ENCODE data around the gene GTF2IRD1.

DNA sequence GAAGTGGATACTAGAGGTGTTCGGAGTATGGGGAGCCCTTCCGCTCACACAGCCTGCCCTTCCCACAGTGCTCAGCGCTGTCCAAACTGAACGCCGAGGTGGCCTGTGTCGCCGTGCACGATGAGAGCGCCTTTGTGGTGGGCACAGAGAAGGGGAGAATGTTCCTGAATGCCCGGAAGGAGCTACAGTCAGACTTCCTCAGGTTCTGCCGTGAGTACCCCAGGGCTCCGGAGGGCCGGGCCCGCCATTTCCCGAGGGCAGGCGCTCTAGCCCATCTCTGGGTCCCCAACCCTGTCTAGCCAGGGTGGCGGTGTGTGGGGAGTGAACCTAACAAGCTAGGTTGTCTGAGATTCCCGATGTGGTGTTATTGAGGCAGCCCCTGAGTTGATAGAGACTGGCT lies 59.1 kb downstream of the GTF2IRD1 start:
- TF ChIP-seq POLR2A (IDR thresholded peaks at IDR 0.05): no peak
- TF ChIP-seq, protein P1, sequence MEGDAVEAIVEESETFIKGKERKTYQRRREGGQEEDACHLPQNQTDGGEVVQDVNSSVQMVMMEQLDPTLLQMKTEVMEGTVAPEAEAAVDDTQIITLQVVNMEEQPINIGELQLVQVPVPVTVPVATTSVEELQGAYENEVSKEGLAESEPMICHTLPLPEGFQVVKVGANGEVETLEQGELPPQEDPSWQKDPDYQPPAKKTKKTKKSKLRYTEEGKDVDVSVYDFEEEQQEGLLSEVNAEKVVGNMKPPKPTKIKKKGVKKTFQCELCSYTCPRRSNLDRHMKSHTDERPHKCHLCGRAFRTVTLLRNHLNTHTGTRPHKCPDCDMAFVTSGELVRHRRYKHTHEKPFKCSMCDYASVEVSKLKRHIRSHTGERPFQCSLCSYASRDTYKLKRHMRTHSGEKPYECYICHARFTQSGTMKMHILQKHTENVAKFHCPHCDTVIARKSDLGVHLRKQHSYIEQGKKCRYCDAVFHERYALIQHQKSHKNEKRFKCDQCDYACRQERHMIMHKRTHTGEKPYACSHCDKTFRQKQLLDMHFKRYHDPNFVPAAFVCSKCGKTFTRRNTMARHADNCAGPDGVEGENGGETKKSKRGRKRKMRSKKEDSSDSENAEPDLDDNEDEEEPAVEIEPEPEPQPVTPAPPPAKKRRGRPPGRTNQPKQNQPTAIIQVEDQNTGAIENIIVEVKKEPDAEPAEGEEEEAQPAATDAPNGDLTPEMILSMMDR (IDR thresholded peaks at IDR 0.05): no peak

Measured in testis (tissue), 2 donors.